NCI-H69 (cell line): Measurements from ENCODE around the gene GMDS.
A peak's percentile ranks its signal among the peaks of the same experiment; 100 is the strongest.

Experiments used
- DNase-seq: peaks from one replicate; lab custom pipeline; 2025; lab: John Stamatoyannopoulos, UW

GMDS gene

DNA sequence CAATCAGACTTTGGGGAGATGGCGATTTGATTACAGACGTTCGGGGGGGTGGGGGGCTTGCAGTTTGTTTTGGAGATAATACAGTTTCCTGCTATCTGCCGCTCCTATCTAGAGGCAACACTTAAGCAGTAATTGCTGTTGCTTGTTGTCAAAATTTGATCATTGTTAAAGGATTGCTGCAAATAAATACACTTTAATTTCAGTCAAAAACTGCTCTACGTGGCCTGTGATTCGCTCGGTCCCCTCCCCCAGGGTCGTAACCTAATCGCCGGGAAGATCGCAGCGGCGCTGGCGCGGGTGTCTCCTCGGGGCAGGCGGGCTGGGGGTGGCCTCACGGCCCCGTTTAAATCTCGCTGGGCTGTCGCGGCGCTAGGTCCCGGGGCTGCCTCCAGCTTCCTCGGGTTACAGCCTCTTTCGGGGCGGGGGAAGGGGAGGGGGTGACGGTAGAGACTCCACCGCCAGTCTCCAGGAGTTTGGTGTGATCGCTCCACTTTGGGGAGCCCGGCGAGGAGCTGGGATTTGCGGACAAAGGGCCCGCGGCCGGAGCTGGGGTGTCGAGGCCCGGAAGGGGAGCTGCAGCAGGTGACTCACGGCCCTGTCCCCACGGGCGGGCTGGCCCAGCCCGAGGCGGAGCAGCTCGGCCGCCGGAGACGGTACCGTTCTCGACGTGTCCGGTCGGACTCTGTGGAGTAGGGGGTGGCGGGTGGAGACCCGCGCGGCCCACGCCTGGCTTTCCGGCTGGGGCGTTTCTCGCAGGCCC, 631.5 kb downstream of the GMDS start:
- peak; percentile 44 for DNase-seq

DNA sequence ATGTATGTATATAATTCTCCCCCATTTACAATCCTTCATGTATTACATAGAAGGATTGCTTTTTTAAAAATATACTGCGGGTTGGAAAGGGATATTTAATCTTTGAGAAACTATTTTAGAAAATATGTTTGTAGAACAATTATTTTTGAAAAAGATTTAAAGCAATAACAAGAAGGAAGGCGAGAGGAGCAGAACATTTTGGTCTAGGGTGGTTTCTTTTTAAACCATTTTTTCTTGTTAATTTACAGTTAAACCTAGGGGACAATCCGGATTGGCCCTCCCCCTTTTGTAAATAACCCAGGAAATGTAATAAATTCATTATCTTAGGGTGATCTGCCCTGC, 632.1 kb downstream of the GMDS start:
- no peak for DNase-seq

DNA sequence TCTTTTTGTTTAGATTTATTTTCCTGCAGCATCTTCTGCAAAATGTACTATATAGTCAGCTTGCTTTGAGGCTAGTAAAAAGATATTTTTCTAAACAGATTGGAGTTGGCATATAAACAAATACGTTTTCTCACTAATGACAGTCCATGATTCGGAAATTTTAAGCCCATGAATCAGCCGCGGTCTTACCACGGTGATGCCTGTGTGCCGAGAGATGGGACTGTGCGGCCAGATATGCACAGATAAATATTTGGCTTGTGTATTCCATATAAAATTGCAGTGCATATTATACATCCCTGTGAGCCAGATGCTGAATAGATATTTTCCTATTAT, 632.5 kb downstream of the GMDS start:
- DNase-seq, result peak; percentile 48

DNA sequence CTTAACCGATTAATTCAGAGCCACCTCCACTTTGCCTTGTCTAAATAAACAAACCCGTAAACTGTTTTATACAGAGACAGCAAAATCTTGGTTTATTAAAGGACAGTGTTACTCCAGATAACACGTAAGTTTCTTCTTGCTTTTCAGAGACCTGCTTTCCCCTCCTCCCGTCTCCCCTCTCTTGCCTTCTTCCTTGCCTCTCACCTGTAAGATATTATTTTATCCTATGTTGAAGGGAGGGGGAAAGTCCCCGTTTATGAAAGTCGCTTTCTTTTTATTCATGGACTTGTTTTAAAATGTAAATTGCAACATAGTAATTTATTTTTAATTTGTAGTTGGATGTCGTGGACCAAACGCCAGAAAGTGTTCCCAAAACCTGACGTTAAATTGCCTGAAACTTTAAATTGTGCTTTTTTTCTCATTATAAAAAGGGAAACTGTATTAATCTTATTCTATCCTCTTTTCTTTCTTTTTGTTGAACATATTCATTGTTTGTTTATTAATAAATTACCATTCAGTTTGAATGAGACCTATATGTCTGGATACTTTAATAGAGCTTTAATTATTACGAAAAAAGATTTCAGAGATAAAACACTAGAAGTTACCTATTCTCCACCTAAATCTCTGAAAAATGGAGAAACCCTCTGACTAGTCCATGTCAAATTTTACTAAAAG, 633.0 kb downstream of the GMDS start:
- DNase-seq, result peak; percentile 49

DNA sequence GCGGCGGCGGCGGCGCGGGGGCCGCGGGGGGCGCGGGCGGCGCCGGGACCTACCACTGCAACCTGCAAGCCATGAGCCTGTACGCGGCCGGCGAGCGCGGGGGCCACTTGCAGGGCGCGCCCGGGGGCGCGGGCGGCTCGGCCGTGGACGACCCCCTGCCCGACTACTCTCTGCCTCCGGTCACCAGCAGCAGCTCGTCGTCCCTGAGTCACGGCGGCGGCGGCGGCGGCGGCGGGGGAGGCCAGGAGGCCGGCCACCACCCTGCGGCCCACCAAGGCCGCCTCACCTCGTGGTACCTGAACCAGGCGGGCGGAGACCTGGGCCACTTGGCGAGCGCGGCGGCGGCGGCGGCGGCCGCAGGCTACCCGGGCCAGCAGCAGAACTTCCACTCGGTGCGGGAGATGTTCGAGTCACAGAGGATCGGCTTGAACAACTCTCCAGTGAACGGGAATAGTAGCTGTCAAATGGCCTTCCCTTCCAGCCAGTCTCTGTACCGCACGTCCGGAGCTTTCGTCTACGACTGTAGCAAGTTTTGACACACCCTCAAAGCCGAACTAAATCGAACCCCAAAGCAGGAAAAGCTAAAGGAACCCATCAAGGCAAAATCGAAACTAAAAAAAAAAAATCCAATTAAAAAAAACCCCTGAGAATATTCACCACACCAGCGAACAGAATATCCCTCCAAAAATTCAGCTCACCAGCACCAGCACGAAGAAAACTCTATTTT, 633.7 kb downstream of the GMDS start:
- peak; percentile 69 for DNase-seq

DNA sequence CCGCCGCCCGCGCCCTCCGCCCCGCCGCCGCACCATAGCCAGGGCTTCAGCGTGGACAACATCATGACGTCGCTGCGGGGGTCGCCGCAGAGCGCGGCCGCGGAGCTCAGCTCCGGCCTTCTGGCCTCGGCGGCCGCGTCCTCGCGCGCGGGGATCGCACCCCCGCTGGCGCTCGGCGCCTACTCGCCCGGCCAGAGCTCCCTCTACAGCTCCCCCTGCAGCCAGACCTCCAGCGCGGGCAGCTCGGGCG, 634.2 kb downstream of the GMDS start:
- DNase-seq, result peak; percentile 76

DNA sequence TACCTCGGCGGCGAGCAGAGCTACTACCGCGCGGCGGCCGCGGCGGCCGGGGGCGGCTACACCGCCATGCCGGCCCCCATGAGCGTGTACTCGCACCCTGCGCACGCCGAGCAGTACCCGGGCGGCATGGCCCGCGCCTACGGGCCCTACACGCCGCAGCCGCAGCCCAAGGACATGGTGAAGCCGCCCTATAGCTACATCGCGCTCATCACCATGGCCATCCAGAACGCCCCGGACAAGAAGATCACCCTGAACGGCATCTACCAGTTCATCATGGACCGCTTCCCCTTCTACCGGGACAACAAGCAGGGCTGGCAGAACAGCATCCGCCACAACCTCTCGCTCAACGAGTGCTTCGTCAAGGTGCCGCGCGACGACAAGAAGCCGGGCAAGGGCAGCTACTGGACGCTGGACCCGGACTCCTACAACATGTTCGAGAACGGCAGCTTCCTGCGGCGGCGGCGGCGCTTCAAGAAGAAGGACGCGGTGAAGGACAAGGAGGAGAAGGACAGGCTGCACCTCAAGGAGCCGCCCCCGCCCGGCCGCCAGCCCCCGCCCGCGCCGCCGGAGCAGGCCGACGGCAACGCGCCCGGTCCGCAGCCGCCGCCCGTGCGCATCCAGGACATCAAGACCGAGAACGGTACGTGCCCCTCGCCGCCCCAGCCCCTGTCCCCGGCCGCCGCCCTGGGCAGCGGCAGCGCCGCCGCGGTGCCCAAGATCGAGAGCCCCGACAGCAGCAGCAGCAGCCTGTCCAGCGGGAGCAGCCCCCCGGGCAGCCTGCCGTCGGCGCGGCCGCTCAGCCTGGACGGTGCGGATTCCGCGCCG, 634.7 kb downstream of the GMDS start:
- peak; percentile 68 for DNase-seq

- DNase-seq, result peak; percentile 82
Measured at GRCh38 chr6:1609648-1610496, 635.5 kb downstream of the GMDS start, which contains the start of gene FOXC1. Gene FOXC1 (plus strand): TSS chr6:1609915. CDS start chr6:1610446, 531 bp downstream.

GRCh38 chr6:1609041-1609647, 636.3 kb downstream of the GMDS start:
- peak; percentile 62 for DNase-seq

DNA sequence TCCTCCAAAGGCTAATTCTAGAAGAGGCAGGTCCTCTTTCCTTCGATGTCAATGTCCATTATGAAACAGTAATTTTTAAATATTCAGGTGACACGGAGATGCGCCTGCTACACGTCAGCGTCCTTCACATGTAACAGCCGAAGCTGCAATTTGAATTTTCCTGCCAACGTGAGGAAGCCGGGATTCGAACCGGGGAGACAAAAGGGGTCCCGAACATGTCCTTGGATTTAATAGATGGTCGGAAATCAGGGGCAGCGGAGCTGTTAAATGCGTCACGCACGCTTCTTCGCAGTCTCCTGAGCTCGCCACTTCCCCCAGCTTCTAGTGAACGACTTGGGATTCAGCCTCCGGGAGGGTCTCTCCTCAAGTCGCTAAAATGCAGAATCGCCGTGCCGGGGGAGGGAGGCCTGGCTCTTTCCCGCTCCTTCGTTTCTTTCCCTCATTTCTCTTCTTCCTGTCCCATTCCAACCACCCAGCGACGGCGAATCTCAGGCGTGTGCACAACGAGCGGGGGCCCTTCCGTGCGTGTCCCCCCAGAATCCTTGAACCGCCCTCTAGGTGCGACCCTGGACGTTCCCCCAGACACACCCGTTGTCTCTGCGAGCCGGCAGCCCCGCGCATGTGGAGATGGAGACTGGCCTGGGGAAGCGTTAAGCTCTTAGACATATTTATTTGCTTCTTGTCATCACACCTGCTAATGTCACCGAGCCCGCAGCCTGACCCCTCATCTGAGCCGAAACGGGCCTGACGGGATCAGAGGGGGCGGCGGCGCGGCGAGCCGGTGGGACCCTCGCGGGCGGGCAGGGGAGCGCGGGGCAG, 637.0 kb downstream of the GMDS start:
- peak; percentile 50 for DNase-seq

- peak; percentile 78 for DNase-seq
Measured at GRCh38 chr6:1607516-1608221, 637.7 kb downstream of the GMDS start.

GRCh38 chr6:1606780-1607515, 638.5 kb downstream of the GMDS start:
- peak; percentile 76 for DNase-seq

GRCh38 chr6:1605893-1606779, 639.3 kb downstream of the GMDS start:
- DNase-seq, result no peak

DNA sequence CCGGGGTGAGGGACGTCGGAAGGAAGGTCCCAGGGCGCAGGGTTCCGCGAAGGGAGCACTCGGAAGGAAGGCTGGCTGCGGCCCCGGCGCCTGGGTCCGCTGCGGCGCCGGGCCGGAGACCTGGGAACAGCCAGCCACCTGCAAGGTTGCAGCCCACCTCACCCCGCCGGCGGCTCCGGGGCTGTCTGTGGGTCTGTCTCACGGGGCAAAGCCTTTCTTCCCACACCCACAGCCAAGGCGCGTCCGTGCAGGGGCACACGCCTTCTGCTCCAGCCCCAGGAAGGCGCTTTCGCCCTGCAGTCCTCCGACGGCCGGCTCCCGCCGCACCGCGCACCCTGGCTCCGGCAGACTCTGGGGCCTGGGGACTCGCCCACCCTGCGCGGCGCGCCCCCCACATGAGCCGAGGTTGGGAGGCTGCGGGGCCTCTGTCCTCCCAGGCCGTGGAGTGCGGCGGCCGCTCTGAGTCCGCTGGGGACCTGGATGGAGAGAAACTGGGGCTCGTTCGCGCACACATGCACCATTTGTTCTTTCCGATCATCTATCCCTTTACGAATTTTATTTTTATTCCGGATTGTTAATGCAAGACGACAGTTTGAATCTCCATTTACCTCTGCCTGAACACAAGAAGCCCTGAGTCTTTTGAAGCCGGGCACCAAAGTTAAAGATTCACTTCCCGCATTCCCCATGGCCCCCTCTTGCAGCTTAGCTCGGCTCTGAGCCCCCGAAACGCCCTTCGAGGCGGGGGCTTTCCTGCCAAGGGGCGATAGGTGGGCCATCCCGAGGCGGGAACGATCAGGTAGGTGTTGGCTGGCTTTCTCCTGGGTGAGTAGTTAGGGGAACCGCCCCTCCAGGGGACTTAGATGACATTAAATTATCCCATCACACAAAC, 640.2 kb downstream of the GMDS start:
- DNase-seq, result no peak

GRCh38 chr6:1604158-1605003, 641.0 kb downstream of the GMDS start:
- peak; percentile 81 for DNase-seq

DNA sequence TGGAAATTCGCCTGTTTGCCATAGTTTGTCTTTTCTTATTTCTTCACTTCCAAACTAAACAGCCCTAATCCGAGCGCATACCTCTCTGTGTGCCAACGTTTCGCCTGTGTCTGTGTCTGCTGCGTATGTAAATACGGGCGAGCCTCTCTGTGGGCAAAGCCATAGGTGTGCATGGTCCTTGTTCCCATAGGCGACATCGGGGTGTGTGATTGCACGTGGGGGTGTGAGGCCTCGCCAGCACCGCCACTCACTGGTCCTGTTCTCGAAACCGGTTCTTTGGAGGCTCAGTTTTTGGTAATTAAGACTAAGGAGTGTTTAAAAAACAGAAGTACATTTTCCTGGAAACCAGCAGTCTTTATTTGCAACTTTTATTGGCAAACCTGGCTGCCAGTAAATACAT, 641.7 kb downstream of the GMDS start:
- no peak for DNase-seq
